Gastrocnemius medialis (tissue), 4 donors: Measurements from ENCODE around the gene ABT1.

Experiments used
- POLR2A ChIP-seq, 2 donors: fragments of 450-650 bp; IDR thresholded peaks; one replicate each; pipeline ENCODE4 v1.6.1; 2017; ENCODE audit warnings: antibody characterized with exemption in 2 of 2, mild to moderate bottlenecking in 2 of 2, moderate library complexity in 2 of 2
- TF ChIP-seq, protein P1 (sequence below), 5 experiments: fragments of 450-650 bp in 3 of 5; fragments of 200-600 bp in 2 of 5; sonication (generic) in 2 of 5; IDR thresholded peaks in 4 of 5; conservative IDR thresholded peaks in 1 of 5; 1 replicate in 4 of 5; 2 replicates in 1 of 5; pipeline ENCODE4 v1.5.1; 2016 to 2019; ENCODE audit warnings: antibody characterized with exemption in 5 of 5, mild to moderate bottlenecking in 3 of 5, moderate library complexity in 3 of 5

DNA sequence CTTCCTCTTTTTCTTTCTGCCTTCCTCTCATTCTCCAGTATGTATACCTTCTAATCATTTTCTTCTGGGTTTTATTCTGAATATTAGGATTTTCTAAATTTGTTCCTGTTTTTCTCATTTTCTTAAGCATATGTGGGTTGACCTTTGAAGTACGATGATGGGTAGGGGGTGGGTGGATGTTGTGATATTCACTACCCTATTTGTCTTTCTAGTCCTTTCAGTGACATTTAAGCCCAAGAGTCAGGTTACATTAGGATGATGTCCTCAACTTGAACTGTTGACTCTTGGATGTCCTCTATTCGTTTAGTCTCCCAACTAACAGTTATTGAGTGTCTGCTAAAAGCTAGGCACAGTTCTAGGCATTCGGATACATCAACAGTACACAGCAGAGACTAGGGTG lies 7.3 kb downstream of the ABT1 start:
- TF ChIP-seq, protein P1, sequence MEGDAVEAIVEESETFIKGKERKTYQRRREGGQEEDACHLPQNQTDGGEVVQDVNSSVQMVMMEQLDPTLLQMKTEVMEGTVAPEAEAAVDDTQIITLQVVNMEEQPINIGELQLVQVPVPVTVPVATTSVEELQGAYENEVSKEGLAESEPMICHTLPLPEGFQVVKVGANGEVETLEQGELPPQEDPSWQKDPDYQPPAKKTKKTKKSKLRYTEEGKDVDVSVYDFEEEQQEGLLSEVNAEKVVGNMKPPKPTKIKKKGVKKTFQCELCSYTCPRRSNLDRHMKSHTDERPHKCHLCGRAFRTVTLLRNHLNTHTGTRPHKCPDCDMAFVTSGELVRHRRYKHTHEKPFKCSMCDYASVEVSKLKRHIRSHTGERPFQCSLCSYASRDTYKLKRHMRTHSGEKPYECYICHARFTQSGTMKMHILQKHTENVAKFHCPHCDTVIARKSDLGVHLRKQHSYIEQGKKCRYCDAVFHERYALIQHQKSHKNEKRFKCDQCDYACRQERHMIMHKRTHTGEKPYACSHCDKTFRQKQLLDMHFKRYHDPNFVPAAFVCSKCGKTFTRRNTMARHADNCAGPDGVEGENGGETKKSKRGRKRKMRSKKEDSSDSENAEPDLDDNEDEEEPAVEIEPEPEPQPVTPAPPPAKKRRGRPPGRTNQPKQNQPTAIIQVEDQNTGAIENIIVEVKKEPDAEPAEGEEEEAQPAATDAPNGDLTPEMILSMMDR (IDR thresholded peaks at IDR 0.05 in 4 of 5, conservative IDR thresholded peaks at IDR 0.05 in 1 of 5) = no peak
- TF ChIP-seq POLR2A (IDR thresholded peaks at IDR 0.05) = no peak
